Mesenchymal stem cell (in vitro differentiated cells and primary cell): ENCODE results near the gene MTA2. TPM values are rescaled to one million over a fixed set of nuclear protein-coding genes. Genes with fewer than 3 reads are reported as not detected.
A peak's percentile ranks its signal among the peaks of the same experiment; 100 is the strongest.

Experiments used
- DNase-seq: peaks from one replicate; pipeline ENCODE4 v3.0.0-alpha.2; 2013
- H2AFZ ChIP-seq: one replicate; pipeline ENCODE4 v1.6.1; 2013; ENCODE audit warnings: low read depth, mild to moderate bottlenecking, control low read depth, inconsistent platforms, low read length, moderate library complexity
- H2AK5ac ChIP-seq: 2 replicates; pipeline ENCODE4 v1.6.1; 2013; ENCODE audit warnings: low read length, moderate library complexity, mild to moderate bottlenecking, inconsistent platforms; ENCODE audit not compliant: severe bottlenecking
- H2BK120ac ChIP-seq: one replicate; pipeline ENCODE4 v1.6.1; 2013; ENCODE audit warnings: low read depth, mild to moderate bottlenecking, inconsistent platforms, low read length, moderate library complexity
- H2BK12ac ChIP-seq, 2 experiments: one replicate each; pipeline ENCODE4 v1.6.1; 2013; ENCODE audit warnings: inconsistent platforms in 2 of 2, low read length in 2 of 2, mild to moderate bottlenecking in 2 of 2, moderate library complexity in 2 of 2, control low read depth in 1 of 2
- H2BK15ac ChIP-seq: one replicate; pipeline ENCODE4 v1.6.1; 2013; ENCODE audit warnings: mild to moderate bottlenecking, low read depth, inconsistent platforms; ENCODE audit not compliant: poor library complexity, severe bottlenecking
- H2BK5ac ChIP-seq: 2 replicates; pipeline ENCODE4 v1.6.1; 2013; ENCODE audit warnings: low read depth, mild to moderate bottlenecking, low read length, control low read depth, inconsistent platforms; ENCODE audit not compliant: poor library complexity, severe bottlenecking
- H3K14ac ChIP-seq, 2 experiments: one replicate each; pipeline ENCODE4 v1.6.1; 2013; ENCODE audit warnings: inconsistent platforms in 2 of 2, low read length in 2 of 2, control low read depth in 1 of 2, mild to moderate bottlenecking in 1 of 2, moderate library complexity in 1 of 2
- H3K18ac ChIP-seq, 2 experiments: one replicate each; pipeline ENCODE4 v1.6.1; 2013; ENCODE audit warnings: inconsistent platforms in 2 of 2, low read length in 2 of 2, control low read depth in 1 of 2, low read depth in 1 of 2, mild to moderate bottlenecking in 1 of 2
- H3K23ac ChIP-seq, 2 experiments: one replicate each; pipeline ENCODE4 v1.6.1; 2013; ENCODE audit warnings: inconsistent platforms in 2 of 2, low read length in 2 of 2, mild to moderate bottlenecking in 2 of 2, moderate library complexity in 2 of 2, control low read depth in 1 of 2
- H3K27ac ChIP-seq: 2 replicates; pipeline ENCODE4 v1.5.1; 2013; ENCODE audit warnings: mild to moderate bottlenecking, moderate library complexity, low read length, control low read depth, inconsistent platforms; ENCODE audit not compliant: poor library complexity, severe bottlenecking
- H3K27me3 ChIP-seq, 2 experiments: 2 replicates each; pipeline versions ENCODE4 v1.6.1 to v1.7.0; 2013; ENCODE audit warnings: low read length in 2 of 2, mild to moderate bottlenecking in 2 of 2, moderate library complexity in 2 of 2, control low read depth in 1 of 2, inconsistent platforms in 1 of 2; ENCODE audit not compliant: control insufficient read depth in 1 of 2, insufficient read depth in 1 of 2
- H3K36me3 ChIP-seq, 2 experiments: 2 replicates each; pipeline versions ENCODE4 v1.6.1 to v1.7.0; 2013; ENCODE audit warnings: low read length in 2 of 2, control low read depth in 1 of 2, inconsistent platforms in 1 of 2, low read depth in 1 of 2, mild to moderate bottlenecking in 1 of 2; ENCODE audit not compliant: insufficient read depth in 2 of 2, control insufficient read depth in 1 of 2
- H3K4ac ChIP-seq, 2 experiments: one replicate each; pipeline ENCODE4 v1.6.1; 2013; ENCODE audit warnings: inconsistent platforms in 2 of 2, low read length in 2 of 2, mild to moderate bottlenecking in 2 of 2, moderate library complexity in 2 of 2, control low read depth in 1 of 2, low read depth in 1 of 2
- H3K4me1 ChIP-seq: 2 replicates; pipeline ENCODE4 v1.6.1; 2013; ENCODE audit warnings: low read depth, low read length, control low read depth; ENCODE audit not compliant: control insufficient read depth, insufficient read depth
- H3K4me2 ChIP-seq: 2 replicates; pipeline ENCODE4 v1.6.1; 2013; ENCODE audit warnings: low read length, mild to moderate bottlenecking, inconsistent platforms; ENCODE audit not compliant: poor library complexity, severe bottlenecking
- H3K4me3 ChIP-seq, 2 experiments: 2 replicates each; pipeline versions ENCODE4 v1.5.1 to v1.7.0; 2013; ENCODE audit warnings: low read length in 2 of 2, mild to moderate bottlenecking in 2 of 2, control low read depth in 1 of 2, low read depth in 1 of 2; ENCODE audit not compliant: insufficient read depth in 1 of 2
- H3K79me1 ChIP-seq: replicated peaks from 2 replicates; pipeline ENCODE4 v1.6.1; 2013; ENCODE audit warnings: mild to moderate bottlenecking, control low read depth, low read length, inconsistent platforms; ENCODE audit not compliant: poor library complexity, severe bottlenecking
- H3K9ac ChIP-seq: 2 replicates; pipeline ENCODE4 v1.7.0; 2013; ENCODE audit warnings: mild to moderate bottlenecking, low read length, moderate library complexity
- H3K9me3 ChIP-seq: 2 replicates; pipeline ENCODE4 v1.7.0; 2013; ENCODE audit warnings: mild to moderate bottlenecking, low read length; ENCODE audit not compliant: control insufficient read depth
- H4K8ac ChIP-seq: one replicate; pipeline ENCODE4 v1.6.1; 2013; ENCODE audit warnings: inconsistent platforms, mild to moderate bottlenecking, low read length, moderate library complexity
- H4K91ac ChIP-seq: one replicate; pipeline ENCODE4 v1.6.1; 2013; ENCODE audit warnings: mild to moderate bottlenecking, low read length, inconsistent platforms
- WGBS: methylation state at CpG from one replicate; pipeline ENCODE4 v1.1.7; 2013; ENCODE audit warnings: mixed read lengths; 5-methylcytosine and 5-hydroxymethylcytosine counted together
- small RNA-seq: library from polyadenylated mRNA; stranded (forward); fragments of <200 nt; extraction: miRNeasy Mini kit (QIAGEN cat#:217004); gene quantifications from one replicate; pipeline ENCODE3, GENCODE V24; 2013; ENCODE audit warnings: low read depth

The MTA2 gene

DNA sequence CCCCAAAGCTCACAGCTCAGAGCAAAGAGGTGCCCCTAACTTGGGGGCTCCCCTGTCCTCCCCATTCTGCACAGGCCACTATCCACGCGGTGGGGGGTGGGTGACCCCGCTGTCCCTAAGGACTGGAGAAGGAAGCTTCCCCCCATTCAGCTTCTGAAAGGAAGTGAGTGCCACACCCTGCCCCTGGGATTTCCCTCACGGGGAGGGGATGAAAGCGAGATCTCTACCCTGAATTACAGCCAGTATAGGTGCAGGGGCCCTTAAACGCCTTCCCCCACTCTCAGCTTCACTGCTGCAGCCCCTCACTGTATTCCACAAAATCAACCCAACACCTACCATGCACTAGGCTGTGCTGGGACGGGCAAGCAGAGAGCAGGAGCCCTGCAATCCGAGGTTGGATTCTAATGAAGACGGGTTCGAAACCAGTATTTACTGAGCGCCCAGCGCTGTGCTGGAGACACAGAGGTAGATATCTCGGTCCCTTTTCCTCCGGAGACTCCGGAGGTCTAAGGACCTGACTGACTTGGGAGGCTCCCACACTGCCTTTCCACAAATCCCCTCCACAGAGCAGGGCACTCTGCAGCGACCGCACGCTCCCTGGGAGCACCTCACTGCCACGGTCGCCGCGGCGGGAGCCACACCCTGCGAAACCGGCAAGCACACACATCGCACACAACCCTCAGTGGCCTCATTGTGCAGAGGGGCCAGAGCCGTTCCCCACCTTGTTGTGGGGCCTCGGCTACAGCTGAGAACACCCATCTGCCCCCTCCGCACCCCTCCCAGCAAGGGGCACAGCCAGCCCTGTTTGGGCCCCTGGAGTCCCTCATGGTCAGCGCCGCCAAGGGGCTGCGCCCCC, 56.9 kb downstream of the MTA2 start:
- WGBS, result under 1% methylated on average over 32 of the region's 32 CpGs

GRCh38 chr11:62543680-62544444, 57.8 kb downstream of the MTA2 start:
- Histone ChIP-seq H2BK5ac (peak overlapping the region; percentile 50), H2AK5ac (peak overlapping the region; percentile 53), H2BK120ac (peak overlapping the region; percentile 12), H3K4me2 (peak overlapping the region; percentile 64), H3K27me3 (no peaks in the 10 kb centered on the region), H3K79me1 (no peaks in the 10 kb centered on the region), H4K8ac (no peak overlapping the region), H3K14ac (peak overlapping the region in 1 of 2 experiments; percentile 98), H3K18ac (peak overlapping the region; percentile 94 to 95), H3K4me1 (peaks cover 42% of the 10 kb centered on the region), H3K27ac (peak overlapping the region; percentile 84), H3K4ac (peak overlapping the region; percentile 71 to 91), H2AFZ (no peak overlapping the region), H3K23ac (peak overlapping the region in 1 of 2 experiments; percentile 80), H3K36me3 (peaks cover 12 to 41% of the 10 kb centered on the region in 2 experiments), H3K4me3 (peak overlapping the region; percentile 96 to 98), H3K9ac (peak overlapping the region; percentile 98), H3K9me3 (no peaks in the 10 kb centered on the region), H2BK12ac (peak overlapping the region in 1 of 2 experiments; percentile 39), H2BK15ac (peak overlapping the region; percentile 68), H4K91ac (peak overlapping the region; percentile 77)
- DNase-seq, result peak; percentile 23
- WGBS, result 22% methylated on average over 20 of the region's 22 CpGs

More for the DNA sequence above, 56.9 kb downstream of the MTA2 start:
- Histone ChIP-seq H2BK120ac (no peak overlapping the region), H3K4me3 (peak overlapping the region; percentile 96 to 98), H4K91ac (peak overlapping the region; percentile 94), H3K23ac (peak overlapping the region in 1 of 2 experiments; percentile 80), H3K4me1 (peaks cover 39% of the 10 kb centered on the region), H4K8ac (peak overlapping the region; percentile 10), H3K36me3 (peaks cover 11 to 41% of the 10 kb centered on the region in 2 experiments), H2BK15ac (no peak overlapping the region), H3K79me1 (peaks cover 6% of the 10 kb centered on the region), H2AK5ac (peak overlapping the region; percentile 53), H2BK5ac (peak overlapping the region; percentile 50), H3K9ac (peak overlapping the region; percentile 98), H2BK12ac (peak overlapping the region in 1 of 2 experiments; percentile 54), H3K14ac (peak overlapping the region in 1 of 2 experiments; percentile 98), H3K27ac (peak overlapping the region; percentile 84), H3K4me2 (peak overlapping the region; percentile 64), H2AFZ (no peak overlapping the region), H3K27me3 (no peaks in the 10 kb centered on the region), H3K9me3 (no peaks in the 10 kb centered on the region), H3K4ac (peak overlapping the region; percentile 27 to 91), H3K18ac (peak overlapping the region; percentile 94 to 95)
- DNase-seq, result peak; percentile 40

Small RNA genes lying within 50 kb of the gene (small RNA-seq; reads per million reads assigned to genes)
- gene AP001458.1 (not detected), gene EEF1G (not detected), gene MIR6747 (1.7 reads per million)
